AG04449 (cell line): Measurements from ENCODE around the gene GRAMD2B.

Source experiments
- CTCF ChIA-PET: fragments of 350-600 bp; formaldehyde crosslinking; extraction: SDS; loops from one replicate; lab custom pipeline; 2021; ENCODE audit warnings: antibody characterized with exemption; lab: Yijun Ruan, JAX
- POLR2A ChIA-PET: fragments of 400-600, 350-600 bp; formaldehyde crosslinking; extraction: SDS; loops from one replicate; lab custom pipeline; 2020; ENCODE audit warnings: antibody characterized with exemption, inconsistent platforms; lab: Yijun Ruan, JAX
- DNase-seq: peaks from one replicate; pipeline ENCODE4 v3.0.0-alpha.2; 2010; ENCODE audit warnings: low read depth, low spot score
- H3K4me3 ChIP-seq: 2 replicates; pipeline ENCODE4 v1.5.1; 2011; ENCODE audit warnings: low read depth, mild to moderate bottlenecking, control low read depth, low read length
- CTCF ChIP-seq: IDR thresholded peaks from one replicate; pipeline ENCODE4 v1.5.1; 2011; ENCODE audit warnings: mild to moderate bottlenecking, moderate library complexity, low read length, control low read depth, inconsistent platforms; ENCODE audit not compliant: insufficient read depth; ENCODE audit errors: missing control alignments

The GRAMD2B gene

GRCh38 chr5:126494393-126494792 is 71.2 kb downstream of the GRAMD2B start:
- no peak for DNase-seq
- no peak overlapping the region for H3K4me3 ChIP-seq
- CTCF ChIA-PET: interaction anchor here (4.6 kb wide), 1 partner anchor 141 kb away, joined by 22 read pairs; no protein-coding TSS in a partner anchor
- no peak for TF ChIP-seq CTCF
- POLR2A ChIA-PET: no interaction called here

GRCh38 chr5:126497506-126497905 is 74.3 kb downstream of the GRAMD2B start:
- no peak for DNase-seq
- CTCF ChIA-PET: interaction anchor here (0.8 to 4.6 kb wide), 4 partner anchors 9 to 144 kb away, joined by 3 to 55 read pairs (median 6); no protein-coding TSS in a partner anchor
- TF ChIP-seq CTCF: no peak
- POLR2A ChIA-PET: no interaction called here
- no peak overlapping the region for H3K4me3 ChIP-seq

GRCh38 chr5:126499278-126499677 is 76.1 kb downstream of the GRAMD2B start:
- ChIA-PET CTCF (interaction anchor here (0.8 to 4.6 kb wide), 20 partner anchors 11 to 161 kb away, joined by 3 to 55 read pairs (median 8); partner anchors contain the start of gene ALDH7A1), POLR2A (no interaction called here)
- DNase-seq: no peak
- H3K4me3 ChIP-seq: no peak overlapping the region
- TF ChIP-seq CTCF: no peak

- no peak for DNase-seq
Measured at GRCh38 chr5:126499853-126500342, 76.7 kb downstream of the GRAMD2B start.

GRCh38 chr5:126501448-126501847 is 78.2 kb downstream of the GRAMD2B start:
- DNase-seq: no peak
- H3K4me3 ChIP-seq: no peak overlapping the region
- ChIA-PET POLR2A (no interaction called here), CTCF (interaction anchor here (1.0 to 4.6 kb wide), 10 partner anchors 11 to 163 kb away, joined by 3 to 55 read pairs (median 11); no protein-coding TSS in a partner anchor)
- TF ChIP-seq CTCF: no peak

More at GRCh38 chr5:126499853-126500342, 76.7 kb downstream of the GRAMD2B start:
- ChIA-PET POLR2A (no interaction called here), CTCF (interaction anchor here (0.6 to 4.6 kb wide), 29 partner anchors 10 to 161 kb away, joined by 3 to 55 read pairs (median 4); partner anchors contain the start of gene ALDH7A1)
- peak; percentile 32 for TF ChIP-seq CTCF
- no peak overlapping the region for H3K4me3 ChIP-seq

GRCh38 chr5:126503602-126504104 is 80.4 kb downstream of the GRAMD2B start:
- CTCF ChIA-PET: interaction anchor here (0.9 to 1.8 kb wide), 2 partner anchors 14 to 37 kb away, joined by 3 to 4 read pairs; no protein-coding TSS in a partner anchor
- no peak for DNase-seq
- H3K4me3 ChIP-seq: no peak overlapping the region
- POLR2A ChIA-PET: no interaction called here
- TF ChIP-seq CTCF: no peak
